ENCODE data around the gene DLG2. TPM values are rescaled to one million over a fixed set of nuclear protein-coding genes. Genes with fewer than 3 reads are reported as not detected.
"Not testable (repeated sequence)": the region's sequence is repeated elsewhere in the genome, so short reads cannot be mapped to it uniquely, and the experiment has no call there.

The DLG2 gene
- total RNA-seq, 1 donor = 3.0 TPM

- no peak overlapping the region for H3K4me3 ChIP-seq (ENCODE audit: low read depth, low read length)
- TF ChIP-seq CTCF (IDR thresholded peaks at IDR 0.05; ENCODE audit: insufficient read depth, low read length) = no peak
- no peak for DNase-seq (ENCODE audit: low read depth)
Observed at GRCh38 chr11:83449338-83449913, 2177.7 kb downstream of the DLG2 start.

GRCh38 chr11:83448686-83449085 lies 2178.5 kb downstream of the DLG2 start:
- H3K4me3 ChIP-seq (ENCODE audit: low read depth, low read length) = no peak overlapping the region
- no peak for TF ChIP-seq CTCF (IDR thresholded peaks at IDR 0.05; ENCODE audit: insufficient read depth, low read length)
- no peak for DNase-seq (ENCODE audit: low read depth)

- not testable (repeated sequence) for DNase-seq (ENCODE audit: low read depth); H3K4me3 ChIP-seq (ENCODE audit: low read depth, low read length)
Observed at GRCh38 chr11:83443880-83444279, 2183.3 kb downstream of the DLG2 start.

GRCh38 chr11:83441601-83442000 lies 2185.5 kb downstream of the DLG2 start:
- TF ChIP-seq CTCF (IDR thresholded peaks at IDR 0.05; ENCODE audit: insufficient read depth, low read length) = no peak
- H3K4me3 ChIP-seq (ENCODE audit: low read depth, low read length) = no peak overlapping the region
- no peak for DNase-seq (ENCODE audit: low read depth)

GRCh38 chr11:83441171-83441570 lies 2186.0 kb downstream of the DLG2 start:
- TF ChIP-seq CTCF (IDR thresholded peaks at IDR 0.05; ENCODE audit: insufficient read depth, low read length) = no peak
- H3K4me3 ChIP-seq (ENCODE audit: low read depth, low read length) = no peak overlapping the region
- no peak for DNase-seq (ENCODE audit: low read depth)

- no peak for TF ChIP-seq CTCF (IDR thresholded peaks at IDR 0.05; ENCODE audit: insufficient read depth, low read length)
- H3K4me3 ChIP-seq (ENCODE audit: low read depth, low read length) = no peak overlapping the region
- no peak for DNase-seq (ENCODE audit: low read depth)
Observed at GRCh38 chr11:83438438-83438837, 2188.7 kb downstream of the DLG2 start.

- DNase-seq (ENCODE audit: low read depth) = no peak
- TF ChIP-seq CTCF (IDR thresholded peaks at IDR 0.05; ENCODE audit: insufficient read depth, low read length) = no peak
- H3K4me3 ChIP-seq (ENCODE audit: low read depth, low read length) = no peak overlapping the region
Observed at GRCh38 chr11:83437939-83438338, 2189.2 kb downstream of the DLG2 start.
